Kidney (tissue), 14 donors: ENCODE measurements around the gene GP1BB. TPM values are rescaled to one million over a fixed set of nuclear protein-coding genes. Genes with fewer than 3 reads are reported as not detected.

Source experiments
- DNase-seq, 5 donors: peaks; one replicate each; pipeline ENCODE4 v3.0.0-alpha.2; 2013 to 2020
- FAIRE-seq: peaks from 2 replicates; lab custom pipeline; 2012; peaks lifted over from hg19 to GRCh38; lab: Jason Lieb, UNC
- H3K27ac ChIP-seq, 2 donors: one replicate each; pipeline ENCODE4 v1.7.0; 2013; ENCODE audit warnings: low read depth in 2 of 2, low read length in 2 of 2, inconsistent platforms in 1 of 2
- H3K27me3 ChIP-seq: one replicate; pipeline ENCODE4 v1.7.1; 2013; ENCODE audit warnings: low read length, inconsistent platforms; ENCODE audit not compliant: control insufficient read depth, insufficient read depth
- H3K36me3 ChIP-seq, 3 donors: one replicate each; pipeline versions ENCODE4 v1.7.0 to v1.7.1; 2013; ENCODE audit warnings: low read length in 3 of 3, control low read depth in 1 of 3, inconsistent platforms in 1 of 3; ENCODE audit not compliant: insufficient read depth in 3 of 3, control insufficient read depth in 2 of 3
- H3K4me1 ChIP-seq, 3 donors: one replicate each; pipeline versions ENCODE4 v1.7.0 to v1.7.1; 2013; ENCODE audit warnings: low read length in 3 of 3, inconsistent platforms in 1 of 3, low read depth in 1 of 3; ENCODE audit not compliant: control insufficient read depth in 2 of 3, insufficient read depth in 2 of 3
- H3K4me3 ChIP-seq, 3 donors: one replicate each; pipeline versions ENCODE4 v1.7.0 to v1.8.1; 2013; ENCODE audit warnings: low read length in 3 of 3, control low read depth in 1 of 3, inconsistent platforms in 1 of 3
- H3K9ac ChIP-seq, 3 donors: one replicate each; pipeline versions ENCODE4 v1.7.0 to v1.7.1; 2013; ENCODE audit warnings: low read length in 3 of 3, control low read depth in 1 of 3, inconsistent platforms in 1 of 3
- H3K9me3 ChIP-seq, 3 donors: one replicate each; pipeline versions ENCODE4 v1.7.0 to v1.7.1; 2013; ENCODE audit warnings: low read length in 3 of 3, control low read depth in 1 of 3, inconsistent platforms in 1 of 3; ENCODE audit not compliant: control insufficient read depth in 2 of 3, insufficient read depth in 1 of 3
- CTCF ChIP-seq: IDR thresholded peaks from 3 replicates; pipeline ENCODE4 v1.5.1; 2012; ENCODE audit warnings: mild to moderate bottlenecking, moderate library complexity, borderline replicate concordance; ENCODE audit not compliant: insufficient read depth; ENCODE audit errors: extremely low read depth
- intact Hi-C: fragments of 100-400 bp; cut with DNase I; formaldehyde crosslinking; loops from one replicate; pipeline ENCODE4 v1.11.1; 2022
- polyA plus RNA-seq: library from polyadenylated mRNA; stranded (reverse); fragments of 350-450 nt; fragmentation: Illumina TruSeq; extraction: RNeasy Lipid Tissue Mini Kit (QIAGEN cat#74804); gene quantifications from one replicate; pipeline ENCODE4 v1.2.3, GENCODE V29; 2014; ENCODE audit warnings: low read depth, low replicate concordance; ENCODE audit not compliant: insufficient read depth
- total RNA-seq: library from RNA; stranded (reverse); fragmentation: NEBNext Ultra II Directional; extraction: Animal tissue kit (Norgen Biotek cat#: 25700); gene quantifications from one replicate; pipeline ENCODE4 v1.2.1, GENCODE V29; 2021
- donor health status: control.
- donor health status: control.
- donor health status: control.
- donor health status: control.
- donor health status: control.
- donor health status: DM: yes; HTN: yes; CAD: no.
- donor health status: Normal renal cell carcinoma (clear cell type).

The GP1BB gene
- total and polyA plus RNA-seq, 2 donors from 2014 or later = 1.9 to 4.1 TPM

DNA sequence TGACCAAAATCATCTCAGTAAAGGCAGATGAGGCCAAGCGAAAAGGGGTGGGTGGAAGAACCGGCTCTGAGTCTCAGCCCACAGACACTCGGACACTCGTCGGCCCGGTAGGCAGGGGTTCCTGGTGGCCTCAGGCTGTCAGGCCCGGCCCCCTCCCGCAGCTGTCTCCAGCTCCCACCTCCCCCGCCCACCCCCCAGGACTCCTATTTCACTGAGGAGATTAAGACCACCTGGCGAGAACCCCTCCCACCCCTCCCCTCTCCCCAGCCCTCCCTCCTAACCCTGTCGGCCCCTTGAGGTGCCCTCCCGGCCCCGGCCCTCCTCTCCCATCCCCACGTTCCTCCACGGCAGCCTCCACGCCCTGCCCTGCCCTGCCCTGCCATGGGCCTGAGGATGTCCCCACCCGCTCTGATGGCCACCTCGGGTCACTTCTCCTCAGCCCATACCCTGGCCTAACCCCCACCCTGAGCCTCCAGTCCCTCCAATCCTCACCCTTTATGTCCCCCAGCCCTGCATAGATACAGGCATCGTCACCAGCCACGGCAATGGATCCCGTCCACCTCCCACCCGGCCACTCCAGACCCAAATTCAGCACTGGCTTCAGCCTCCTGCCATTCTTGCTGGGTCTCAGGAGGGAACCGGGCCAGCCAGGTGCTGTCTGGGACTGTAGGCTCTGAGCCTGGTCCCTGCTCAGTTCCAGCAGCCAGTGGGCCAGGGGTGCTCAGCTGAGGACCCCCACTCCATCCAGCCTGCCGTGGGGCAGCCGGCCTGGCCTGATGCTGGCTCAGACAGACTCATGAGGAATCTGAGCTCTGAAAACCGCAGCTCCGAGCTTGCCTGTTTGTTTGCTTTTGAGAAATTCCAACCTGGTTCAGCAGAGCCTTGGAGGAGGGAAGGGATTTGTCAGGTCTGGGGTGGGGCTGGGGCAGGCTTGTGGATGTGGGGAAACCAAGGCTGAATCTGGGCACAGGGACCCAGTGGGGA is 27.5 kb downstream of the GP1BB start:
- DNase-seq (no peak), FAIRE-seq (no peak)
- Histone ChIP-seq H3K36me3 (no peaks in the 10 kb centered on the region), H3K4me1 (no peaks in the 10 kb centered on the region), H3K9me3 (no peaks in the 10 kb centered on the region), H3K27me3 (peaks cover 24% of the 10 kb centered on the region), H3K27ac (no peak overlapping the region), H3K9ac (no peak overlapping the region), H3K4me3 (no peak overlapping the region)
- TF ChIP-seq CTCF = no peak
- intact Hi-C loops = no loop called here

- H3K27me3 ChIP-seq = peaks cover 31% of the 10 kb centered on the region
- intact Hi-C loops = no loop called here
These were observed 28.3 kb downstream of the GP1BB start for GRCh38 chr22:19751497-19752245.

GRCh38 chr22:19753090-19753842 is 29.9 kb downstream of the GP1BB start:
- no peak for FAIRE-seq

More at GRCh38 chr22:19751497-19752245, 28.3 kb downstream of the GP1BB start:
- no peaks in the 10 kb centered on the region for H3K9me3 ChIP-seq
- H3K36me3 ChIP-seq = no peaks in the 10 kb centered on the region
- H3K4me1 ChIP-seq = no peaks in the 10 kb centered on the region
- DNase-seq = no peak
- no peak overlapping the region for H3K27ac ChIP-seq
- H3K9ac ChIP-seq = no peak overlapping the region
- no peak overlapping the region for H3K4me3 ChIP-seq
- TF ChIP-seq CTCF = no peak
- FAIRE-seq = no peak

More at GRCh38 chr22:19753090-19753842, 29.9 kb downstream of the GP1BB start:
- Histone ChIP-seq H3K36me3 (no peaks in the 10 kb centered on the region), H3K27ac (no peak overlapping the region), H3K9me3 (no peaks in the 10 kb centered on the region), H3K27me3 (peaks cover 39% of the 10 kb centered on the region), H3K4me3 (no peak overlapping the region), H3K9ac (no peak overlapping the region), H3K4me1 (peaks cover 0 to 2% (median 0%) of the 10 kb centered on the region in 3 donors)
- no peak for DNase-seq
- intact Hi-C loops = no loop called here
- TF ChIP-seq CTCF = no peak
